Measurements from ENCODE around the gene INKA1. TPM values are rescaled to one million over a fixed set of nuclear protein-coding genes. Genes with fewer than 3 reads are reported as not detected.

Gene INKA1
- polyA plus RNA-seq, 4 donors: 10.3 to 13.1 (median 12.0) TPM

DNA sequence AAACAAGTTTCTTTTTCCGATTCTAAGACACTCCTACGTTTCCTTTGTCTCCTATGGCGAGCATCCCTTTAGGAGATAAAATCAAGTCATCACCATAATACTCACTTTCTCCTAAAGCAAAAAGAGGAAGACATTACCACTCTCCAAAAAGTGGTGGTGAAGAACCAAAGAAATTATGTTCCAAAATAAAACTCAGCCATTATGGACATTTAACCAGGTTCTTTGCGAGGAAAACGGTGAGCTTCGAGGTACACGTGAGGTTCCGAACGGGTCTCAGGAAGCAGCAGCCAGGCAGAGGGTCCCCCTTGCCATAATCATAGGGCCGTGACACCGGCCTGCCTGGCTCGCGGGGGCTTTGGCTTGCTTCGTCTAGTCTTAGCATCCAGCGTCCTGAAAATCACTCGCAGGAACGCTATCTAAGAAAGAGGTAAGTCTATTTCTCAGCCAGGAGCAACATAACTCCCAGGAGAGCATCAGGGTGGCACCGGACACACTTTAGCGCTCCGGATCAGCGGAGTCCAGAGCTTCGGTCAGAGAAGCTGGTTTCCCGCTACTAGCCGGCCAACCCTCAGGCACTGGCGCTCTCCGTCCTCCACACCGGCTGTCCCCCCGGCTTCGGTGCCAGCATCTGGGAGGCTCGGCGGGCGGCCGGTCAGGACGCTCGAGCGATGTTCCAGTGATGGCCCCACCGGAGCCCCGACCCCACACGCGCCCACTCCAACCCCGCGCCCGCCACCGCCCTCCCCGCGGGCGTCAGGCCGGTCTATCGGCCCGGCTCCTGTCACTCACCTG, 17.3 kb upstream of the INKA1 start:
- DNase-seq (ENCODE audit: low read depth in 4 of 4, low spot score in 3 of 4): no peak

DNA sequence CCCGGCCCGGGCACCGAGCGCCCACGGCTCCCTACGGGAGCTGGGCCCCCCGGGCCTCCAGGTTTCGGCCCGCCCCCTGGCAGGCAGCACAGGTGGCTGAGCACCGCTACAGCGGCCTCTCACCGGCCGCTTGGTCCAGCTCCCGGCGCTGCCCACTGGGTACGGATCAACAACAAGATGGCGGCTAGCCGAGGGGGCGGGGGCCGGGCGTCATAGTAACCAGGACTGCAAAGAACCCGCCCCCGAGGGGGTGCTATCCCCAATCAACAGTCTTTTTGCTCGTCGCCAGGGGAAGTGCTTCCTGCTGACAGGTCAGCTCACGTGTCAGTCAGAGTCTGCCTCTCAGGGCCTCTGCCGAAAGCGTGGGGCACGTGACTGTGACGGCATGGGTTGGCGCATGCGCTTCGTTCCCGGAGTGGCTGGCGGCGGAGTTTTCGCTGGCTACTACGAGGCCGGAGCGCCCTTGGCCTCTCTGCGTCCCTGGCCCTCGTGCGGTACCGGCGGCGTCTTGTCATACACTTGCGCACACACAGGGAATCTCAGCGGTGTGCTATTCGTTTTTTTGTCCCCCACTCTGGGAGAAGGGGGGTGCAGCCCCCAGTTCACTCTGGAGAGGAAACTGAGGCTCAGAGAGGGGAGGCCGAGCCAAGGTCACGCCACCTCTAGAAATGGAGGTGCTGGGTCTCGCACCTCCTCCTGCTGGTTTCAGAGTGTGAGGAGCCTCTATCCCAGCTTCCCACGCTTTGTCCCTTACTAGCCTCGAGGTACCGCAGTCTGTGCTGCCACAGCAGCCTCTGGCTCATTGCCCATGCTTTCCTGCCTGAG, 16.5 kb upstream of the INKA1 start, which contains the start of gene IP6K1:
Gene IP6K1, minus strand, starts transcription at position 186 of the 825 bp plus-strand sequence. CDS start 38,502 bp downstream, outside the sequence.
- DNase-seq (ENCODE audit: low read depth in 4 of 4, low spot score in 3 of 4): peak; percentile 99 to 100 (median 100)

DNA sequence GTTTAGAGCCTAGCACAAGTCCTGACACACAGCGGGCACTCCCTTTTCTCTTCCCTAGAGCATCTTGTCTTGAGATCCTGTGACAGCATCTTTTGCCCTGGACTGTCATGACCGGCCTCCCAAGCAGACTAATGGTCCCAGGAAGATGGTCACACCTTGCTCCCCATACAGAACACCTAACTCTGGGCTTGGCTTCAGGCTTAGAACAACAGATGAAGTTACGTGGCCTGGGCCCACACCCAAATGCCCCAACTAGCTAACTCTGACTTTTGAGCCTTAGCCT, 15.9 kb upstream of the INKA1 start:
- no peak for DNase-seq (ENCODE audit: low read depth in 4 of 4, low spot score in 3 of 4)

DNA sequence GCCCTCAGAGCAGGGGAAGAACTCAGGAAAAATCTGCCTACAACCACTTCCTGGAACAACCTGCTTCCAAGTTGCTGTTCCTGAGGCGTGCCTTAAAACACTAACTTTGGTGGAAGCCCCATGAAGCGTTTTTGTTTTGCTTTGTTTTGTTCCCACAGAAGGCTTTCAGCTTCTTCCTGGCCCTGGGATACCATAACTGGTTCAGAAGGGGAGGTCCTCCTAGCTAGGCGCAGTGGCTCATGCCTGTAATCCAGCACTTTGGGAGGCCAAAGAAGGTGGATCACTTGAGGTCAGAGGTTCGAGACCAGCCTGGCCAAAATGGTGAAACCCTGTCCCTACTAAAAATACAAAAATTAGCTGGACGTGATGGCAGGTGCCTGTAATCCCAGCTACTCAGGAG, 15.5 kb upstream of the INKA1 start:
- DNase-seq (ENCODE audit: low read depth in 4 of 4, low spot score in 3 of 4): no peak

DNA sequence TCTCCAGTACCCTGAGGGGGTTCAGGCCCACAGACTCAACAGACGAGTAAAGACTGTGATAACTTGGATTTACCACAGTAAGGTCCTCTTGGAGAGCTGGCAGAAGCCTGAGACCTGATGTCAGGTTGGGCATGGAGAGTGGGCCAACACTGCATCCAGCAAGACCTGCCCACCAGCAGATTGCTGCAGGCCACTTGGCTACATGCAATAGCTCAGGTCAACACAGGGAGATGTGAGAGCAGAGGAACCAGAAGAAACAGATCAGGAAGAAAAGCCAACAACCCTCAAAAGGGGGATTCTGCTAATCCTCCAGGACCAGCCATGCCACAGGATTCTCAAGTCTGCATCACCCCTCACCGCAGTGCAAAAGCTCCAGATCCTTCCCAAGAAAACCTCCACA, 15.0 kb upstream of the INKA1 start:
- no peak for DNase-seq (ENCODE audit: low read depth in 4 of 4, low spot score in 3 of 4)

DNA sequence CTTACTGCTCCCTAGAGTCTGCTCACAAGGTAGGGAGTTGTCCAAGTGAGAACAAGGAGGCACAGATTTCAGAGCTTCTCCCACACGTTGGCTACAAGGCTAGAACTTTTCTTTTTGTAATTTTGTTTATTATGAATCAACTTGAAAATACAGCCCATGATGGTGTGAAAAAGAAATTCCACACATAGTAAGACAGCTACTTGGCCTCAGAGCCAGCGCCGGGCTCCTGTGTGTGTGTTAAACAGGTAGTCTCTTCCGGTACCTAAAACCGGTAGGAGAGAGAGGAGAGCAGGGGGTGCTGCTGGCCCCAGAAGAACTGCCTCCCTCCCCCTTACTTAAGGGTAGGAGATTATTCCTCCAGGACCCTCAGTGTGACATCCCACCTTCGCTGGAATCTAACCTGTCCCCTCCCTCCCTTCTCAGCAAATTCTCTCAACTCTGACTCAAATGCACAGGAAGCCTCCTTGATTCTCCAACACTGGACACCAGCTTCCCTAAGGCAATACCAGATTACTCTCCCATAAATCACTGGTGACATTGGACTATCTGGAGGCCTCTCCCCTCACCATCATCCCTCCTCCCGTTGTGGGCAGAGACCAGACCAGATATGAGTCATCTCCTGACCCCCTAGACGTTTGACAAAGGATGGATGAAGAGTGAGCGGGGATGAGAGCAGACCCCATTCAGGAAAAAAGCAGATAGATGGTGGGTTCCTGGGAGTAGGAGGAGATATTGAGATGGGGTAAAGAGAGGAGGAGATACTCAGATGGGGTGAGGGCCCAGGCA, 12.2 kb upstream of the INKA1 start:
- DNase-seq (ENCODE audit: low read depth in 4 of 4, low spot score in 3 of 4): no peak

DNA sequence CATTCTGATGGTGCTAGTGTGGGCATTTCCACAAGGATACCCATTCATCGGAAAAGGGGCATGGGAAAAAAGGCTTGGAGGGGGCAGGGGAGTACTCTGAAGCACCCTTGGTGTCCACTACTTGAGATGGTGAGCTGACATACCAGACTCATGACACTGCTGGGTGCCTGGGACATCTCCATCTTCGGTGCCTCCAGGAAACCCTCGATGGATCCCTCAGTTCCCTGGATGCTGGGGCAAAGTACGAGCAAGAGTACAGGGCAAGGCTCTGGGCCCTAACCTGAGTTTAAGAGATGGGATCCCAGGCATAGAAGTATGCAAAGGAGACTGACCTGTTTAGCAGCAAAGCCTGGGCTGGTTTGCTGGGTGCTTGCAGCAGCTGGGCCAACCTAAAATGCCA, 11.5 kb upstream of the INKA1 start:
- no peak for DNase-seq (ENCODE audit: low read depth in 4 of 4, low spot score in 3 of 4)

DNA sequence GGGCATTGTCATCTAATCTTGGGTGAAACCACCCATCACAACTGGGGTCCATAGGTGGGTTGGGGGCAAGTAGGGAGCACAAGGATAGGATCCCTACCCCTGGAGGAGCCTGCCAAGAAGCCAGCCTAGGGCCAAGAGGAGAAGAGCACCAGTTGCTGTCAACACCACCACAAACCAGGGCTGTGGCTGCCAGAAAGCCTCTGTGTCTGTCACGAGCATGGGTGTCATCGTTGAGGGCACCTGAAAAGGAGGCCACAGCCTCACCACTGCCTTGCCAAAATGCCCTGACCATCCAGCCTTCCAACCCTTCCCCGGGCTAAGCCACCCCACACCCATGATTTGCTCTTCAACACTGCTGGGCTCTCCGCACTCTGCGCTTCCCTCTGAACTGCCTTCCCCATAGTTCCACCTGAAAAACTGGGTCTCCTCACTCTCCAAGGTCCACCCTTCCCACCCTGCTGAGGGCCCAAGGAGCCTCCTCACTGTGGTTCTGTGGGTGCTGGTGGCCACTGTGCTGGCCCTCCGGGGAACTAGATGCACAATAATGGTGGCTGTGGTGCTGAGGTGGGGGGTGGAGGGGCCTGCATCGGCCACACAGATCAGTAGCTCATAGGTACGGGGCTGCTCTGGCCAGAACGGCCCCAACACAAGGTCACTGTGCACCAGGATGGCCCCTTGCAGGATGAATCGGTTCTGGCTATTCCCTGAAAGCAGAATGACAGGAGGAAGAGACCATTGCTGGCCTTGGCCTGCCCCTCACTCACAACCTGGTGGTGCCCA, 10.5 kb upstream of the INKA1 start:
- DNase-seq (ENCODE audit: low read depth in 4 of 4, low spot score in 3 of 4): no peak

DNA sequence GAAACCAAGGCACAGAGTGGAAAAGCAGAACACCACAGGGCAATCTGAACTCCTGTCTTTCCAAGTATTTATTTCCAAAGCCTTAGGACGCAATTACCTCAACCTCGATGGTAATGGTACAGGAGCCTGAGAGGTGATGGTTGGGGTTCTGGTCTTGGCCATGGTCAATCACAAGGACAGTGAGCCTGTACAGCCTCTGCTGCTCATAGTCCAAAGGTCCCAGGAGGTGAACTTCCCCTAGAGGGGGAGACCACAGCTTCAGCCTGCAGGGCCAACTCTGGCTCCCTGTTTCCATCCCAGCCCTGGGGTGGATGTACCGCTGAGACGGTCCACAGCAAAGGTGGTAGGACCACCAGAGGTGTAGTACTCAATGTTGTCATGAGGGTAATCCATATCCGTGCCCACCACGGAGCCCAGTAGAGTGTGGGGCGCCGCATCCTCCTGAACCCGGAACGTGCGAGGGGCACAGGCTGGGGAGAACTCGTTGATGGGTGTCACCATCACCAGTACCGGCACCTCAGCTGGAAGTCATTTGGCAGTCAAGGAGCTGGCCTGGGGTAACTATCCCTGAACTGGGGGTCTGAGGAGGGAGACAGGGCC, 9.5 kb upstream of the INKA1 start:
- DNase-seq (ENCODE audit: low read depth in 4 of 4, low spot score in 3 of 4): no peak

DNA sequence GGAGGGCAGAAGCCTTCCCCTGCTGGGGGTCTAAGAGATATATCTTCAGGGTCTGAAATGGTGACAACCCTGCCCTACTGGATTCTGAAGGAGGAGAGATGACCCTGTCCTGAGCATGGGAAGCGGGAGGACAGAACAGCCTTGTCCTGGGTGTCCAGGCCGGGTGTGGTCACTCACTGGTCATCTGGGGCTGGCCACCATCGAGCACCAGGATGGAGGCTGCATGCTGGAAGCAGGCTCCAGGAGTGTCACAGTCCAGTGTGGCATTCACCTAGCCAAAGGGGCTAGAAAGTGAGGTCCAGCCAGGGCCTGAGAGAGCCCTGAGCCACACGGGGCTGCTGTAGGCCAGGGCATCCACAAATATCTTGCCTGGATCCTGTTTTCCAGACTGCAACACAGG, 8.6 kb upstream of the INKA1 start:
- DNase-seq (ENCODE audit: low read depth in 4 of 4, low spot score in 3 of 4): no peak

DNA sequence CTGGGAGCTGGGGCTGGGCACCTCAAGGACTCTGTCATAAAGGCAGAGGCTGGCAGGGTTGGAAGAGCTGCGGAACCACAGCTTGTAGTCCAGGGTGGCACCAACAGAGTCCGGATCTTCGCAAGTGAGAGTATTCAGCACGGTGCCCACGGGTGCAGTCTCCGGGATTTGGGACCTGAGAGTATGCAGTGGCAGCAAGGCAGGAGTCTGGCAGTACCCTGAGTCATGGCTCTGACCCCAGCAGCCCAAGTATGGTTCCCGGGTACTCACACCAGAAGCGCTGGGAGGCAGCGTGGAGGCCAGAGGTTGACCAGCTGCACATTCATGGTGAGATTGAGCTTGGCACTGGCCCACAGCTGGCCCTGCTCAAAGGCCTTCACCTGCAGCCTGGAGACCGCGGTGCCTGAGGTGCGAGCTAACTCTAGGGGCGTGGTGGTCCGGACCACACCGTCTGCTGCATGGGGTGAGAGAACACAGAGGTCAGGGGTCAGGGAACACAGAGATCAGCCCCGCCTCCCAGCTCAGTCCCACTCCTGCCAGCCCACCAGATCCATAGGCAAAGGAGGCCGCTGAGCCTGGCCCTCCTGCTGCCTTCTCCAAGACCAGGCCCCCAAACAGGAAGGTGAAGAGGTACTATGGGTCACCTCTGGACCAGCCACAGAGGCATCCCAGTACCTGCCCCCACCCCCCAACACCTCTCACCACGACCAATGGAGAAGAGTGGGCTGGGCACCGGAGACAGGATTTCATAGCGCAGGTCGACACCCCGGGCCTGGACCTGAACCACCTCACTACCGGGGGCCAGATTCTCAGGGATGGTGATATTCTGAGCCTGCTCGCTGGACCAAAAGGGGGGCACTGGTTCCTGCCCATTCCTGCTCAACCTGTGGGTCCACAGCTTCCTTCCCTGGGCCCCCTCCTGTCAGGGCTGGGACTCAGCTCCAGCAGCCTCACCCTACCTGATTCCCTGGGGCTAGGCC, 7.8 kb upstream of the INKA1 start:
- no peak for DNase-seq (ENCODE audit: low read depth in 4 of 4, low spot score in 3 of 4)

DNA sequence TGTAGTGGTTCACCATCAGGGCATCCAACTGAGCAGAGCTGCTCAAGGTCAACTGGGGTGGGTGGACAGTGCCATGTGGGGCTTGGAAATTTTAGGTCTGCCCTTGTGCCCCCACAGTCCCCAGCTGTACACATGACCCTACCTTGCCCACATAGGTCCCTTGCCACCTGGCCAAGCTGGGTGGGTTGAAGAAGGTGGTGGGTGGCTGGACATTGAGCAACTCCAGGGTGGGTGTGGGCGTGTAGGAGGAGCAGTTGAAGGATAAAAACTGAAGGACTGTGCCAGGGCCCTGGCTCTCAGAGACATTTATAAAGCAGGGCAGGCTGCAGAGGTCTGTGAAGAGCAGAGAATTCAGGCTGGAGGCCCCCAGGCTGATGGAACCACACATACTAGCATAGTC, 4.0 kb upstream of the INKA1 start:
- DNase-seq (ENCODE audit: low read depth in 4 of 4, low spot score in 3 of 4): no peak

DNA sequence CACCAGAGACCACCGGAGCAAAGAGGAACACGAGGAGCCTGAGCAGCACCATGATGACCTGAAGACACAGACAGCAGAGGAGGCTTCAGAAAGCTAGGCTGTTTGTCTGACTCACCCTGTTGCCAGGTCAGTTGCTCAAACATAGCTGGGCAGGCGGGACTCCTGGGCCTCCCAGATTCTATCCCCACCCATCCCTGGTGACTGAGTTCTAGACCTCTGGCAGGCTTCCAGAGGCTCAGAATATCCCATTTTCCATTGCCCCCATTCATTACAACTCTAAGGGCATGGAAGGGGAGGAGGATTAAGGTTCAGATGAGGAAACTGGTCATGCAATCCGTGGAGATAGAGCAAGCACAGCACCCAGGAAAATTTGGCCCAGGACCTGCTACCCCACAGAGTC, 3.3 kb upstream of the INKA1 start, which contains the start of gene CDHR4:
Gene CDHR4, minus strand, starts transcription at position 113 of the 400 bp plus-strand sequence. Its CDS starts 61 bp downstream, at position 52.
- DNase-seq (ENCODE audit: low read depth in 4 of 4, low spot score in 3 of 4): no peak

DNA sequence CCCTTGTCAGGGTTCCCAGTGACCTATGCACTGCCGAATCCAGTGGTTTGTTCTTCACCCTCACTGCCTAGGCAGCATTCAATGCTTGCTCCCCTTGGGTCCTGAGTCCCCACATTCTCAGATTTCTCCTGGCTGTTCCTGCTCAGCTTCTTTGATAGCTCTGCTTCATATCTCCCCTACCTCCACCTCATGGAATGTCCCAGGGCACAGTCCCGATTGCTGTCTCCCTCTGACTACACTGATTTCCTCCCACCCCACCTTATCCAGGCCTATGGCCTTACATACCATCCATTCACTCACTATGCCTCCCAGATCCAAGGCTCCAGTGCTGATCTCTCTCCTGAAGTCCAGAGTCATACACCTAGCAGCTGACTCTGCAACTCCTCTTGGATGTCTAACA, 1.9 kb upstream of the INKA1 start:
- no peak for DNase-seq (ENCODE audit: low read depth in 4 of 4, low spot score in 3 of 4)

DNA sequence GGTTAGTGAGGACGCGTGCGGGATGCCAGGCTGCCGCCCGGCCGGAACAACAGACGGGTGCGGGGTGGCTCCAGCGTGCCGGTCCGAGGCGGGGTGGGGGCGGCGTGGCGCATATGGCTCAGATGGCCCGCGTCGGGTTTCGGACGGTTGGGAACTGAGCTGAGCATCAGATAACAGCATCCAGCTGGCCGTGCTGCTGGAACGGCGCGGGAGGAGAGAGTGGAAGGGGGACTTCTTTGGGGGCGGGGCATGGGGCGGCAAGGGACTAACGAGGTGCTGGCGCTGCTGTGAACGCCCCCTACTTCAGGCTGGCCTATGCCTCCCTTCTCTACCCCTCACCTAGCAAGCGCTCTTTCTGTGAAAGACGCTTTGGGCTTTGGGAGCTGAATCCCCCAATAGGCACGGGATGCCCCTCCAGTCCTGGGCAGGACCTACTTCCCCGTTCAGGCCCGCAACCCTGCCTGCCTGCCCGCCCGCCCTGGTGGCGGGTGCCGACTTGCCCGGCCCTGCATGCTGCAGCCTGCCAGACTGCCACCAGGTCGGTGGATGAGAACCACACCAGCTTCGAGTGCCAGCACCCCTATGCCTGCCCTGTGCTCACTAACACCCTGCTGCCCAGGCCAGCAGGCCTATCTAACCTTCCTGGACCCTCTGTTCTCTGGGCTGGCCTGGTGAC, 542 bp downstream of the INKA1 start:
- DNase-seq (ENCODE audit: low read depth in 4 of 4, low spot score in 3 of 4): no peak

DNA sequence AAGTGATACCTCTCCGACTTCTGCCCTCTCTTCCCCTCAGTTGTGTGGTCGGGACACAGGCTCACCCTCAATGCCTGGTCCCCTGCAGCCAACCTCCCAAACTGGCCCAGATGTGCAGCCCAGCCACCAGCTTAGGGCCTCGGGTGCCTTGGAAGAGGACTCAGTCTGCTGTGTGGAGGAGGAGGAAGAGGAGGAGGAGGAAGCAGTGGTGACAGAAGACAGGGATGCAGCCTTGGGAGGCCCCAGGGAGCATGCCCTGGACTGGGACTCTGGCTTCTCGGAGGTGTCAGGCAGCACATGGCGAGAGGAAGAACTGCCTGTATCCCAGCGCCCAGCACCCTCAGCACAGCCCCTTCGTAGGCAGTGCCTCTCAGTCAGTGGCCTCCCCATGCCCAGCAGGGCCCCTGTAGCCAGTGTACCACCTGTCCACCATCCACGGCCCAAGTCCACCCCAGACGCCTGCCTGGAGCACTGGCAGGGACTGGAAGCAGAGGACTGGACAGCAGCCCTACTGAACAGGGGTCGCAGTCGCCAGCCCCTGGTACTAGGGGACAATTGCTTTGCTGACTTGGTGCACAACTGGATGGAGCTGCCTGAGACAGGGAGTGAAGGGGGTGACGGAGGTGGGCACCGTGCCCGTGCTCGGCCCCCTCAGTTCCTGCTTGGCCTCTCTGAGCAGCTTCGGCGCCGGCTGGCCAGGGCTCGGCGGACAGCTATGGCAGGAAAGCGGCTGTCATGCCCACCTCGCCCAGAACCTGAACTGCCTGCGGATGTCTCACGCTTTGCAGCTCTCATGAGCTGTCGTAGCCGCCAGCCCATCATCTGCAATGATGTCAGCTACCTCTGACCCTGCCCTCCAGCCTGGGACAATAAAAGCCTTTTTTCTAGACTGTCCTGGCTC, 1.3 kb downstream of the INKA1 start:
- no peak for DNase-seq (ENCODE audit: low read depth in 4 of 4, low spot score in 3 of 4)

DNA sequence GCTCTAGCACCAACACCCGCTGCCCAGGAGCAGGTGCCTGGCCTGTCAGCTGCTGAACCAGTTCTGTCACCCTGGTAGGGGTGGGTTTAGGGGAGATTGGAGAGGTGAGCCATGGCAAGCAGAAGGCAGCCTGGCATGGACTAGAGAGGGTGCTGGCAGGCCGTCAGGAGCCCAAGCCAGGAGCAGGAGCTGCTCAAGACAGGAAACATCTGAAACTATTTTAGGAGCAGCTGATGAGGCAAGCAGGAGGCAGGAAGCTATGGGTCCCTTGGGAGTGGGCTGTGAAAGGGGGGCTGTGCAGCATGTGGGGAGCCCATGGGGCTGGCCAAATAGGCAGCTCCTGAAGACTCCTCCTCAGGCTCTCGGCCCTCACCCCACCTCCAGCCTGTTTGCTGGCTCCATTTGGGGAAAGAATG, 2.3 kb downstream of the INKA1 start:
- no peak for DNase-seq (ENCODE audit: low read depth in 4 of 4, low spot score in 3 of 4)
